Left renal cortex interstitium (tissue), 4 donors: Measurements from ENCODE around the gene MRNIP. TPM values are rescaled to one million over a fixed set of nuclear protein-coding genes. Genes with fewer than 3 reads are reported as not detected.

Experiments
- DNase-seq, 4 donors: peaks; one replicate each; pipeline ENCODE4 v3.0.0-alpha.2; 2013; ENCODE audit warnings: low read depth in 4 of 4, low spot score in 2 of 4, missing footprints in 1 of 4
- polyA plus RNA-seq, 4 donors: library from polyadenylated mRNA; unstranded; fragments of 120-200 nt; gene quantifications; one replicate each; pipeline ENCODE4 v1.2.1, GENCODE V29; 2013; ENCODE audit not compliant: insufficient read length in 4 of 4

Gene MRNIP
- polyA plus RNA-seq, 4 donors: 29.0 to 57.2 (median 39.6) TPM

- no peak for DNase-seq
These were observed 52.9 kb downstream of the MRNIP start for GRCh38 chr5:179805529-179806249.

- no peak for DNase-seq
These were observed 53.5 kb downstream of the MRNIP start for GRCh38 chr5:179805070-179805528.

GRCh38 chr5:179804555-179804947 lies 54.1 kb downstream of the MRNIP start:
- DNase-seq: no peak

- no peak for DNase-seq
These were observed 54.7 kb downstream of the MRNIP start for GRCh38 chr5:179803651-179804554.

GRCh38 chr5:179802950-179803562 lies 55.6 kb downstream of the MRNIP start:
- DNase-seq: no peak

- no peak for DNase-seq
These were observed 56.3 kb downstream of the MRNIP start for GRCh38 chr5:179802207-179802883.

- no peak for DNase-seq
These were observed 57.1 kb downstream of the MRNIP start for GRCh38 chr5:179801304-179802206.

- no peak for DNase-seq
These were observed 57.9 kb downstream of the MRNIP start for GRCh38 chr5:179800696-179801201.

GRCh38 chr5:179800071-179800695 lies 58.4 kb downstream of the MRNIP start:
- DNase-seq: no peak

GRCh38 chr5:179799644-179799973 lies 59.0 kb downstream of the MRNIP start:
- DNase-seq: no peak

- no peak for DNase-seq
These were observed 59.6 kb downstream of the MRNIP start for GRCh38 chr5:179798771-179799643.

- DNase-seq: no peak
These were observed 60.4 kb downstream of the MRNIP start for GRCh38 chr5:179798144-179798770.

- no peak for DNase-seq
These were observed 60.9 kb downstream of the MRNIP start for GRCh38 chr5:179797741-179798140.

GRCh38 chr5:179796877-179797608 lies 61.6 kb downstream of the MRNIP start:
- DNase-seq: no peak

GRCh38 chr5:179795863-179796833 lies 62.5 kb downstream of the MRNIP start:
- no peak for DNase-seq
